ENCODE measurements around the gene RADIL. TPM values are rescaled to one million over a fixed set of nuclear protein-coding genes. Genes with fewer than 3 reads are reported as not detected.

RADIL gene
- total RNA-seq, 1 experiment from 2014 or later, result 5.0 TPM

DNA sequence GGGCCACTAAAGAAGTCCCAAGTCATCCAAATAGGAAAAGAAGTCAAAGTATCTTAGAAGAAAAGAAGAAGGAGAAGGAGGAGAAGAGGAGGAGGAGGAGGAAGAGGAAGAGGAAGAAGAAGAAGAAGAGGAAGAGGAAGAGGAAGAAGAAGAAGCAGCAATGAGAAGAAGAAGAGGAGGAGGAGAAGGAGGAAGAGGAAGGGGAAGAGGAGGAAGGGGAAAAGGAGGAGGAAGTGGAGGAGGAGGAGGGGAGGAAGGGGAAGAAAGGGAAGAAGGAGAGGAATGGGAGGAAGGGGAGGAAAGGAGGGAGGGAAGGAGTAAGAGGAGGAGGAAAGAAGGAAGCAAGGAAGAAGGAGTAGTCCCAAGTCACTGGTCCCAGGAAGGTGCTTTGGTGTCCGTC, 21.7 kb upstream of the RADIL start:
- no peaks in the 10 kb centered on the region for H3K4me1 ChIP-seq (ENCODE audit: insufficient read depth, low read length, poor library complexity, severe bottlenecking)
- no peak overlapping the region for H3K4me3 ChIP-seq (ENCODE audit: low read depth, low read length, poor library complexity, severe bottlenecking)
- no peak overlapping the region for H3K27ac ChIP-seq (ENCODE audit: low read depth, low read length, poor library complexity, severe bottlenecking)
- intact Hi-C loops (cut with micrococcal nuclease; ENCODE audit: unreplicated experiment), result no loop called here
- H3K36me3 ChIP-seq (ENCODE audit: insufficient read depth, low read length, poor library complexity, severe bottlenecking), result no peaks in the 10 kb centered on the region
- ChIA-PET POLR2A (ENCODE audit: low non-redundant PET) (no interaction called here), CTCF (no interaction called here)
- H3K9me3 ChIP-seq (ENCODE audit: low read depth, low read length, poor library complexity, severe bottlenecking), result no peaks in the 10 kb centered on the region
- H3K27me3 ChIP-seq (replicated peaks; ENCODE audit: insufficient read depth, low read depth, low read length, poor library complexity), result no peaks in the 10 kb centered on the region
- no peak for DNase-seq (ENCODE audit: low spot score)
- TF ChIP-seq, protein P1, sequence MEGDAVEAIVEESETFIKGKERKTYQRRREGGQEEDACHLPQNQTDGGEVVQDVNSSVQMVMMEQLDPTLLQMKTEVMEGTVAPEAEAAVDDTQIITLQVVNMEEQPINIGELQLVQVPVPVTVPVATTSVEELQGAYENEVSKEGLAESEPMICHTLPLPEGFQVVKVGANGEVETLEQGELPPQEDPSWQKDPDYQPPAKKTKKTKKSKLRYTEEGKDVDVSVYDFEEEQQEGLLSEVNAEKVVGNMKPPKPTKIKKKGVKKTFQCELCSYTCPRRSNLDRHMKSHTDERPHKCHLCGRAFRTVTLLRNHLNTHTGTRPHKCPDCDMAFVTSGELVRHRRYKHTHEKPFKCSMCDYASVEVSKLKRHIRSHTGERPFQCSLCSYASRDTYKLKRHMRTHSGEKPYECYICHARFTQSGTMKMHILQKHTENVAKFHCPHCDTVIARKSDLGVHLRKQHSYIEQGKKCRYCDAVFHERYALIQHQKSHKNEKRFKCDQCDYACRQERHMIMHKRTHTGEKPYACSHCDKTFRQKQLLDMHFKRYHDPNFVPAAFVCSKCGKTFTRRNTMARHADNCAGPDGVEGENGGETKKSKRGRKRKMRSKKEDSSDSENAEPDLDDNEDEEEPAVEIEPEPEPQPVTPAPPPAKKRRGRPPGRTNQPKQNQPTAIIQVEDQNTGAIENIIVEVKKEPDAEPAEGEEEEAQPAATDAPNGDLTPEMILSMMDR (conservative IDR thresholded peaks at IDR 0.05; ENCODE audit: low read depth, low read length), result no peak
- no peak for TF ChIP-seq EZH2 (IDR thresholded peaks at IDR 0.05; ENCODE audit: borderline replicate concordance, low read depth, low read length, poor library complexity, severe bottlenecking)
- no TSS peak for BruUV-seq (replicated peaks)

DNA sequence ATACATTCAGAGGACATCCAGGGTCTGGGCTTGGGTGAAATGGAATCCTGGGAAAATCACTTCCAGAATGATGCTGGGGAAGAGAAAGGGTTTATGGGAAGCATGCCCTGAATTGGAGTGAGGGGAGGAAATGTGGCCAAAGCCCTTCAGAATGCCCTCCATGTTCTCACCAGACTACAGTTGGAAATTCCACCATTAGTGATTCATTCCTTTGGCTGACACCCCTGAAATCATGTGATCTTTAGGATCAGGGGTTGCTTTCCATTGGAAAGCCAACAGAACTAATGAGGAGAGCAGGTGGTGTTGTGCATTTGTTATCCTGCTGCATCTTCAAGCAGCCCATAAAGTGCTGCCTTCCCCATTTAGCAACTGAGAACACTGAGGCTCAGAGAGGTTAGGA, 20.8 kb upstream of the RADIL start:
- intact Hi-C loops (cut with micrococcal nuclease; ENCODE audit: unreplicated experiment), result no loop called here
- no peaks in the 10 kb centered on the region for H3K9me3 ChIP-seq (ENCODE audit: low read depth, low read length, poor library complexity, severe bottlenecking)
- ChIA-PET CTCF (no interaction called here), POLR2A (ENCODE audit: low non-redundant PET) (no interaction called here)
- no TSS peak for BruUV-seq (replicated peaks)
- no peak for TF ChIP-seq EZH2 (IDR thresholded peaks at IDR 0.05; ENCODE audit: borderline replicate concordance, low read depth, low read length, poor library complexity, severe bottlenecking)
- TF ChIP-seq, protein P1 (conservative IDR thresholded peaks at IDR 0.05; ENCODE audit: low read depth, low read length), result no peak
- no peak for DNase-seq (ENCODE audit: low spot score)
- no peaks in the 10 kb centered on the region for H3K36me3 ChIP-seq (ENCODE audit: insufficient read depth, low read length, poor library complexity, severe bottlenecking)
- H3K4me3 ChIP-seq (ENCODE audit: low read depth, low read length, poor library complexity, severe bottlenecking), result no peak overlapping the region
- H3K27ac ChIP-seq (ENCODE audit: low read depth, low read length, poor library complexity, severe bottlenecking), result no peak overlapping the region
- H3K27me3 ChIP-seq (replicated peaks; ENCODE audit: insufficient read depth, low read depth, low read length, poor library complexity), result no peaks in the 10 kb centered on the region
- no peaks in the 10 kb centered on the region for H3K4me1 ChIP-seq (ENCODE audit: insufficient read depth, low read length, poor library complexity, severe bottlenecking)

DNA sequence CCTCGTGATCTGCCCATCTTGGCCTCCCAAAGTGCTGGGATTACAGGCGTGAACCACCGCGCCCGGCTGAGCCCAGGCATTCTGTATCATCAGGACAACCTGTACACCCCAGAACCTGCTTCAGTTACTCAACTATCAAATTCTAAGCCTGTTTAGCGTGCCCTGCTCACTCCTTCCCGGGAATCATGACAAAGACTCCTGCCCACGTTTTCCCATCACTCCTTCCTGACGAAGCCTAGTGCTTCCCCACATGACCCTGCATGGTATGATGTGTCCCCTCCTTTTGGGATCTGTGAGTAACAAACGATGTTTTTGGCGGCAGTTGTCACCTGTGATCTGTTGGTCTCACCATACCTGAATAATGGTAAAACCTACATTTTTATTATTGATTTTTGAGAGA, 12.2 kb upstream of the RADIL start:
- Histone ChIP-seq H3K9me3 (ENCODE audit: low read depth, low read length, poor library complexity, severe bottlenecking) (no peaks in the 10 kb centered on the region), H3K4me3 (ENCODE audit: low read depth, low read length, poor library complexity, severe bottlenecking) (no peak overlapping the region), H3K27ac (ENCODE audit: low read depth, low read length, poor library complexity, severe bottlenecking) (no peak overlapping the region), H3K36me3 (ENCODE audit: insufficient read depth, low read length, poor library complexity, severe bottlenecking) (no peaks in the 10 kb centered on the region), H3K27me3 (replicated peaks; ENCODE audit: insufficient read depth, low read depth, low read length, poor library complexity) (no peaks in the 10 kb centered on the region), H3K4me1 (ENCODE audit: insufficient read depth, low read length, poor library complexity, severe bottlenecking) (no peaks in the 10 kb centered on the region)
- DNase-seq (ENCODE audit: low spot score), result no peak
- no TSS peak for BruUV-seq (replicated peaks)
- POLR2A ChIA-PET (ENCODE audit: low non-redundant PET), result no interaction called here
- CTCF ChIA-PET, result no interaction called here
- TF ChIP-seq EZH2 (IDR thresholded peaks at IDR 0.05; ENCODE audit: borderline replicate concordance, low read depth, low read length, poor library complexity, severe bottlenecking), result no peak
- TF ChIP-seq, protein P1 (conservative IDR thresholded peaks at IDR 0.05; ENCODE audit: low read depth, low read length), result no peak
- intact Hi-C loops (cut with micrococcal nuclease; ENCODE audit: unreplicated experiment), result no loop called here
